Measurements from ENCODE around the gene OR8A1. TPM values are rescaled to one million over a fixed set of nuclear protein-coding genes. Genes with fewer than 3 reads are reported as not detected.

OR8A1 gene
- total RNA-seq, 4 donors from 2014 or later = not detected

DNA sequence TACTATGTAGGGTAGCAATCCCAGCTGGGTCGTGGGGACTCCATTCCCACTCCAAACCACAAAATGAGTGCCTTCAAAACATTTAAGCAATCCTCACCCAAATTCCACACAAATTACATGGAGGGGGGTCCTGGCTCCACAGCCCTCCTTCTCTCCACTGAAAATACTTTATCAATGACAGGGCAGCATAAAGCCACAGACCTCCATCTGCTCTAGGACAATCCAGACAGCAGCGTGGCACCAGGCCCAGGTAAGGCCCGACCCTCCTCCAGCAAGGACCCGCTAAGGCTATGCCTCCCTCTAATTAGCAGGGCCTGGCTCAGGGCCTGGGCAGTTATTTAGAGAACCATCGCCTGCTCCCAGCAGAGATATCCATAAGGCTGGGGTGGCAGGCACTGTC, 41.3 kb downstream of the OR8A1 start, which contains the start of gene PANX3:
PANX3 (plus strand) TSS at position 365 of the 400 bp plus-strand sequence. CDS start 129 bp downstream, outside the sequence.
- TF ChIP-seq POLR2A (IDR thresholded peaks at IDR 0.05) = no peak
- TF ChIP-seq, protein P1, sequence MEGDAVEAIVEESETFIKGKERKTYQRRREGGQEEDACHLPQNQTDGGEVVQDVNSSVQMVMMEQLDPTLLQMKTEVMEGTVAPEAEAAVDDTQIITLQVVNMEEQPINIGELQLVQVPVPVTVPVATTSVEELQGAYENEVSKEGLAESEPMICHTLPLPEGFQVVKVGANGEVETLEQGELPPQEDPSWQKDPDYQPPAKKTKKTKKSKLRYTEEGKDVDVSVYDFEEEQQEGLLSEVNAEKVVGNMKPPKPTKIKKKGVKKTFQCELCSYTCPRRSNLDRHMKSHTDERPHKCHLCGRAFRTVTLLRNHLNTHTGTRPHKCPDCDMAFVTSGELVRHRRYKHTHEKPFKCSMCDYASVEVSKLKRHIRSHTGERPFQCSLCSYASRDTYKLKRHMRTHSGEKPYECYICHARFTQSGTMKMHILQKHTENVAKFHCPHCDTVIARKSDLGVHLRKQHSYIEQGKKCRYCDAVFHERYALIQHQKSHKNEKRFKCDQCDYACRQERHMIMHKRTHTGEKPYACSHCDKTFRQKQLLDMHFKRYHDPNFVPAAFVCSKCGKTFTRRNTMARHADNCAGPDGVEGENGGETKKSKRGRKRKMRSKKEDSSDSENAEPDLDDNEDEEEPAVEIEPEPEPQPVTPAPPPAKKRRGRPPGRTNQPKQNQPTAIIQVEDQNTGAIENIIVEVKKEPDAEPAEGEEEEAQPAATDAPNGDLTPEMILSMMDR (IDR thresholded peaks at IDR 0.05 in 4 of 5, conservative IDR thresholded peaks at IDR 0.05 in 1 of 5) = no peak
- ATAC-seq (no peak), DNase-seq (no peak)
- H3K4me1 ChIP-seq = no peaks in the 10 kb centered on the region
- H3K36me3 ChIP-seq = no peaks in the 10 kb centered on the region
- H3K27ac ChIP-seq = no peak within 1 kb of the TSS
- intact Hi-C loops (cut with DNase I; ENCODE audit: low total_unique reads) (no loop called here), in situ Hi-C loops (cut with MboI; ENCODE audit: low sequenced_read_pairs in 4 of 4) (no loop called here)
- H3K9me3 ChIP-seq = no peaks in the 10 kb centered on the region
- no peak within 1 kb of the TSS for H3K4me3 ChIP-seq
- H3K27me3 ChIP-seq = peaks cover 0 to 6% (median 0%) of the 10 kb centered on the region in 3 donors

DNA sequence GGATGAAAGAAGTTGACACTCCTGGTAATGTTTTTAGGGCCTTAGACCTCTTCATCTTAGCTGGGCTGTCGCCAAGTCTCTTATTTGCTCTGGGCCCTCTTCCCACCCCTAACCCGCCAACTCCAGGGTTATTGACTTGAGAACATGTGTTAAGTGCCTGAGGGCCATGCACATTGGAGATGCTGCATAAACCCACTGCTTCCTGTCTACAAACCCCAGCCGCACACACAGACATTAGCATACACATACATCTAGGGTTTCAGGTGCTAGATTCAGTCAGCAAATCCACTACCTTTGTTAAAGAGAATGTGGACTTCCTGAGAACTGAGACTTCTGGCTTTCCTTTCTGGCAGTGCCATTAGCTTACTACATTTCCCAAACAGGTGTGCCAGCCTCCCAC, 42.2 kb downstream of the OR8A1 start:
- H3K4me3 ChIP-seq = no peak overlapping the region
- ATAC-seq = no peak
- intact Hi-C loops (cut with DNase I; ENCODE audit: low total_unique reads) = no loop called here

DNA sequence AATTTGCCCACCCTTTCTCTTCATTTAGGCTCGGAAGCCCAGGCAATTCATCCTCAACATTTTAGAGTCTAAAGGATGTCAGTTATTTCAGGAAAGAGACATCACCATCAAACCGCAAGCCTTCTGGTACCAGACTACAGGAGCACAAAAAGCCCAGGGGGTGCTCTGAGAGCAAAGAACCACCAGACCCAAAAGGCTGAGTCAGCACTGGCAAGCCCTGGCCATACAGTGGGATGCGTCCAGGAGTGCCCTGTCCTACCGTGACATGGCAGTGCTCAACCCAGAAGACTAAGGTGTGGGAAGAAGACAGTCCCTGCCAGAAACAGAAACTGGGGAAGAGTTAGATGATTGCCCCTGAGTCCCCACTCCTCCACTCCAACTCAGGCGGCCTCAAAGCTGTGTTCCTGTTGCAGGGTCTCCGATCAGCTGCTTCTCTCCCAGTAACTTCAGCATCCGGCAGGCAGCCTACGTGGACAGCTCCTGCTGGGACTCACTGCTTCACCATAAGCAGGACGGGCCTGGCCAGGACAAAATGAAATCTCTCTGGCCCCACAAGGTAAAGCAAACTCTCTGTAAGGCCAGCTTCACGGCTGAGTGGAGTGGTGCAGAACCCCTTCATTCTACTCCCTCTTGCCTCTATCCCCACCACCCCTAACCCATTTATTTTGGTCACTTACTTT, 42.9 kb downstream of the OR8A1 start:
- no peak for ATAC-seq
- in situ Hi-C loops (cut with MboI; ENCODE audit: low sequenced_read_pairs in 4 of 4) (no loop called here), intact Hi-C loops (cut with DNase I; ENCODE audit: low total_unique reads) (no loop called here)
- H3K27me3 ChIP-seq = peaks cover 0 to 6% (median 0%) of the 10 kb centered on the region in 3 donors
- DNase-seq = no peak
- H3K27ac ChIP-seq = no peak overlapping the region
- H3K9me3 ChIP-seq = no peaks in the 10 kb centered on the region
- no peak for TF ChIP-seq POLR2A (IDR thresholded peaks at IDR 0.05)
- TF ChIP-seq, protein P1 (IDR thresholded peaks at IDR 0.05 in 4 of 5, conservative IDR thresholded peaks at IDR 0.05 in 1 of 5) = no peak
- no peaks in the 10 kb centered on the region for H3K36me3 ChIP-seq
- no peak overlapping the region for H3K4me3 ChIP-seq
- no peaks in the 10 kb centered on the region for H3K4me1 ChIP-seq

More for the DNA sequence above, 42.2 kb downstream of the OR8A1 start:
- DNase-seq = no peak
- Histone ChIP-seq H3K9me3 (no peaks in the 10 kb centered on the region), H3K4me1 (no peaks in the 10 kb centered on the region), H3K27ac (no peak overlapping the region), H3K36me3 (no peaks in the 10 kb centered on the region), H3K27me3 (peaks cover 0 to 6% (median 0%) of the 10 kb centered on the region in 3 donors)
- no peak for TF ChIP-seq POLR2A (IDR thresholded peaks at IDR 0.05)
- TF ChIP-seq, protein P1 (IDR thresholded peaks at IDR 0.05 in 4 of 5, conservative IDR thresholded peaks at IDR 0.05 in 1 of 5) = no peak
- in situ Hi-C loops (cut with MboI; ENCODE audit: low sequenced_read_pairs in 4 of 4) = no loop called here

DNA sequence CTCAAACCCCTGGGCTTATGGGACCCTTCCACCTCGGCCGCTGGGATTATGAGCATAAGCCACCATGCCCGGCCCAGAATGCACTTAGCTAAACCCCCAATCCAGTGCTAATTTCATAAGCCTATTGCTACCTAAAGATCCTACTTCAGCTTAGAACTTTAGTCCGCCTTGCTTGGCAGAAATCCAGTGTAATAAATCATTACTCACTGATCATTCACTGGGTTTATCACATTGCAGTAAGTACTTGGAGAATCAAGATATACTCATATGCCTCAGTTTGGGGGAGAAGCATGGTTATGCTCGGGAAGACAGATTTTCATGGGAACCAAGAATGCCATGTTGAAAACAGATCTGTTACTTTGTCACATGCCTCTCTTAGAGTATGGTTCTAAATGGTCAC, 49.1 kb downstream of the OR8A1 start:
- ATAC-seq = no peak
- in situ Hi-C loops (cut with MboI; ENCODE audit: low sequenced_read_pairs in 4 of 4) = no loop called here

More for the DNA sequence above, 49.1 kb downstream of the OR8A1 start:
- no peak overlapping the region for H3K4me3 ChIP-seq
- DNase-seq = no peak
- no peaks in the 10 kb centered on the region for H3K36me3 ChIP-seq
- no peak for TF ChIP-seq POLR2A (IDR thresholded peaks at IDR 0.05)
- TF ChIP-seq, protein P1 (IDR thresholded peaks at IDR 0.05 in 4 of 5, conservative IDR thresholded peaks at IDR 0.05 in 1 of 5) = no peak
- peaks cover 14 to 15% of the 10 kb centered on the region in 2 donors for H3K4me1 ChIP-seq
- intact Hi-C loops (cut with DNase I; ENCODE audit: low total_unique reads) = no loop called here
- no peaks in the 10 kb centered on the region for H3K9me3 ChIP-seq
- H3K27ac ChIP-seq = no peak overlapping the region
- H3K27me3 ChIP-seq = peaks cover 0 to 6% (median 0%) of the 10 kb centered on the region in 3 donors

Other genes starting within 250 kb of the OR8A1 start
- gene OR8D2, start 249.8 kb upstream of the OR8A1 start, total RNA-seq = not detected
- gene OR8B2, start 185.5 kb upstream of the OR8A1 start, total RNA-seq = not detected
- gene OR8B3, start 171.0 kb upstream of the OR8A1 start, total RNA-seq = not detected
- gene OR8B4, start 145.1 kb upstream of the OR8A1 start, total RNA-seq = not detected
- gene OR8B8, start 124.3 kb upstream of the OR8A1 start, total RNA-seq = not detected
- not detected for gene OR8B12, start 26.3 kb upstream of the OR8A1 start, total RNA-seq
- not detected for gene PANX3, start 41.4 kb downstream of the OR8A1 start, total RNA-seq
- 10 to 100 TPM; 20.8 to 42.3 (median 25.6) TPM for gene TBRG1, start 52.9 kb downstream of the OR8A1 start, total RNA-seq
- gene SIAE, start 103.7 kb downstream of the OR8A1 start, total RNA-seq = 10 to 100 TPM in 2 of 4 donors, 1 to 10 TPM in 2; 8.2 to 12.7 (median 10.1) TPM
- gene SPA17, start 103.9 kb downstream of the OR8A1 start, total RNA-seq = 1 to 10 TPM in 1 of 4 donors, under 1 TPM in 2, not detected in 1; 0.38 to 2.0 (median 0.44) TPM
- under 1 TPM in 2 of 4 donors, not detected in 2; 0.51 to 0.52 TPM for gene NRGN, start 169.9 kb downstream of the OR8A1 start, total RNA-seq
- under 1 TPM in 2 of 4 donors, not detected in 2; 0.29 to 0.46 TPM for gene VSIG2, start 182.3 kb downstream of the OR8A1 start, total RNA-seq
- gene ESAM, start 192.3 kb downstream of the OR8A1 start, total RNA-seq = 10 to 100 TPM; 20.0 to 30.1 (median 27.5) TPM
- 1 to 10 TPM; 3.3 to 5.1 (median 3.8) TPM for gene MSANTD2, start 230.4 kb downstream of the OR8A1 start, total RNA-seq